ENCODE results near the gene LRTM2. TPM values are rescaled to one million over a fixed set of nuclear protein-coding genes. Genes with fewer than 3 reads are reported as not detected.

Gene LRTM2
- under 1 TPM in 1 of 2 experiments, not detected in 1; 0.11 TPM for total RNA-seq
- not detected for polyA plus RNA-seq (2013, experiment 1 of 2)
- 0.04 TPM for polyA plus RNA-seq (2013, experiment 2 of 2)
- total RNA-seq = 0 to 0.27 (median 0) reads per million in 172 experiments

- no peak within 1 kb of the TSS for H3K4me3 Mint-ChIP-seq
- H3K9me3 ChIP-seq (ENCODE audit: control insufficient read depth in 1 of 2, insufficient read depth in 1 of 2, low read length in 2 of 2) = peaks cover 0 to 6% of the 10 kb centered on the region in 2 experiments
- peaks cover 40% of the 10 kb centered on the region for H3K27me3 Mint-ChIP-seq
- H3K36me3 ChIP-seq (ENCODE audit: insufficient read depth, low read length) = no peaks in the 10 kb centered on the region
- H3K27me3 ChIP-seq (ENCODE audit: control insufficient read depth in 1 of 2, insufficient read depth in 2 of 2, low read length in 2 of 2) = peaks cover 23 to 34% of the 10 kb centered on the region in 2 experiments
- ChIA-PET POLR2A (no interaction called here), CTCF (no interaction called here)
- no peak for DNase-seq
- no peaks in the 10 kb centered on the region for H3K36me3 Mint-ChIP-seq (ENCODE audit: low read depth)
- no peak within 1 kb of the TSS for H3K4me3 ChIP-seq (ENCODE audit: low read length)
- no peak for TF ChIP-seq CTCF (IDR thresholded peaks at IDR 0.05)
- H3K4me1 Mint-ChIP-seq (ENCODE audit: low read depth) = no peaks in the 10 kb centered on the region
- no peak within 1 kb of the TSS for H3K27ac ChIP-seq (ENCODE audit: low read depth in 1 of 2, low read length in 2 of 2)
- H3K4me1 ChIP-seq (ENCODE audit: insufficient read depth, low read length) = peaks cover 2% of the 10 kb centered on the region
- H3K9me3 Mint-ChIP-seq = no peaks in the 10 kb centered on the region
- H3K27ac Mint-ChIP-seq = no peak within 1 kb of the TSS
- ATAC-seq (ENCODE audit: poor library complexity) = no peak
- intact Hi-C loops (cut with DNase I, micrococcal nuclease) = no loop called here
These were observed at the start of gene LRTM2 for GRCh38 chr12:1820191-1820895. Gene LRTM2, plus strand, starts transcription at chr12:1820565. Its CDS starts 7,584 bp downstream, at chr12:1828149.

GRCh38 chr12:1773937-1774655, 46.3 kb upstream of the LRTM2 start:
- DNase-seq (no peak), ATAC-seq (ENCODE audit: poor library complexity) (no peak)
- no peak overlapping the region for H3K4me3 Mint-ChIP-seq
- TF ChIP-seq CTCF (IDR thresholded peaks at IDR 0.05) = no peak
- Histone ChIP-seq H3K4me1 (ENCODE audit: insufficient read depth, low read length) (no peaks in the 10 kb centered on the region), H3K27ac (ENCODE audit: low read depth in 1 of 2, low read length in 2 of 2) (no peak overlapping the region), H3K9me3 (ENCODE audit: control insufficient read depth in 1 of 2, insufficient read depth in 1 of 2, low read length in 2 of 2) (no peaks in the 10 kb centered on the region), H3K27me3 (ENCODE audit: control insufficient read depth in 1 of 2, insufficient read depth in 2 of 2, low read length in 2 of 2) (no peaks in the 10 kb centered on the region), H3K36me3 (ENCODE audit: insufficient read depth, low read length) (peaks cover 41% of the 10 kb centered on the region), H3K4me3 (ENCODE audit: low read length) (no peak overlapping the region)
- H3K9me3 Mint-ChIP-seq = no peaks in the 10 kb centered on the region
- ChIA-PET CTCF (interaction anchor here (1.6 kb wide), 1 partner anchor 121 kb away, joined by 3 read pairs; no protein-coding TSS in a partner anchor), POLR2A (no interaction called here)
- H3K4me1 Mint-ChIP-seq (ENCODE audit: low read depth) = no peaks in the 10 kb centered on the region
- H3K36me3 Mint-ChIP-seq (ENCODE audit: low read depth) = peaks cover 81% of the 10 kb centered on the region
- no peaks in the 10 kb centered on the region for H3K27me3 Mint-ChIP-seq
- H3K27ac Mint-ChIP-seq = no peak overlapping the region
- intact Hi-C loops (cut with DNase I, micrococcal nuclease) = no loop called here

DNA sequence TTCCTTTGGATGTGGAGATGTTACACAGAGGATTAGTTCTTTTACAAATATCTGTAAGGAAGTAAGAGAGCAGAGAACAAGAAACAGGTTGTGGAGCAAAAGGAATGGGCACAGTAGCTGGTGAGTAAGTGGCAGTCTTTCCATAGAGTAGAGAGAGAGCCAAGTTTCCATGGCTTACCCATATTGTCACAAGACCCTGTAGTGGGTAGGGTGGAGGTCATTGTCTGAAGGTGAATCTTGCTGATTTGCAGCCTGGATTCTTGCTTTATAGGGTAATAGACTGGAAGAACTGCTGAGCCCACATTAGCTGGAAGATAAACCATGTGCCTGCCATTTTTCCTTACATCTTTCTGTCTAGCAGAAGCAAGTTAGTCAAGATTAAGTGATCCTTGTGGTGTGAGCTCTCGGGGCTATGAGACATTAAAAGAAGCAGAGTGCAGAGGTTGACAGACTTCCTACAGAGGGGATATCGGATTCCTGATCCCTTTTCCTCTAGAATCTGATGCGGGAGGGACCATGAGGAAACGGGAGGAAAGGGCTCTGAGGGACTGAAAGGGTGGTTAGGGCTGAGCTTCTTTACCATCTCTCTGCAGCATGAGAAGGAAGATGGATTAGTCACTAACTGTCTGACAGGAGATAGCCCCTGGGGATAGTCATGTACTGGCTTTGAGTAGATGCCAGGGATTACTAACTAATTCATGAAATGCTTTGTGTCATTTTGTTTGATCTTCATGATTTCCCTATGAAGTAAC, 44.0 kb upstream of the LRTM2 start:
- TF ChIP-seq CTCF (IDR thresholded peaks at IDR 0.05) = no peak
- Histone ChIP-seq H3K4me3 (ENCODE audit: low read length) (no peak overlapping the region), H3K4me1 (ENCODE audit: insufficient read depth, low read length) (no peaks in the 10 kb centered on the region), H3K27ac (ENCODE audit: low read depth in 1 of 2, low read length in 2 of 2) (no peak overlapping the region), H3K36me3 (ENCODE audit: insufficient read depth, low read length) (peaks cover 43% of the 10 kb centered on the region), H3K27me3 (ENCODE audit: control insufficient read depth in 1 of 2, insufficient read depth in 2 of 2, low read length in 2 of 2) (no peaks in the 10 kb centered on the region), H3K9me3 (ENCODE audit: control insufficient read depth in 1 of 2, insufficient read depth in 1 of 2, low read length in 2 of 2) (no peaks in the 10 kb centered on the region)
- ChIA-PET CTCF (interaction anchor here (1.0 to 1.6 kb wide), 2 partner anchors 15 to 164 kb away, joined by 3 read pairs; no protein-coding TSS in a partner anchor), POLR2A (no interaction called here)
- H3K9me3 Mint-ChIP-seq = no peaks in the 10 kb centered on the region
- no peak for DNase-seq
- H3K4me1 Mint-ChIP-seq (ENCODE audit: low read depth) = no peaks in the 10 kb centered on the region
- no peaks in the 10 kb centered on the region for H3K27me3 Mint-ChIP-seq
- no peak overlapping the region for H3K4me3 Mint-ChIP-seq
- H3K27ac Mint-ChIP-seq = no peak overlapping the region
- H3K36me3 Mint-ChIP-seq (ENCODE audit: low read depth) = peaks cover 87% of the 10 kb centered on the region
- ATAC-seq (ENCODE audit: poor library complexity) = no peak
- intact Hi-C loops (cut with DNase I, micrococcal nuclease) = no loop called here
